ENCODE measurements around the gene PHLDB2.

DNA sequence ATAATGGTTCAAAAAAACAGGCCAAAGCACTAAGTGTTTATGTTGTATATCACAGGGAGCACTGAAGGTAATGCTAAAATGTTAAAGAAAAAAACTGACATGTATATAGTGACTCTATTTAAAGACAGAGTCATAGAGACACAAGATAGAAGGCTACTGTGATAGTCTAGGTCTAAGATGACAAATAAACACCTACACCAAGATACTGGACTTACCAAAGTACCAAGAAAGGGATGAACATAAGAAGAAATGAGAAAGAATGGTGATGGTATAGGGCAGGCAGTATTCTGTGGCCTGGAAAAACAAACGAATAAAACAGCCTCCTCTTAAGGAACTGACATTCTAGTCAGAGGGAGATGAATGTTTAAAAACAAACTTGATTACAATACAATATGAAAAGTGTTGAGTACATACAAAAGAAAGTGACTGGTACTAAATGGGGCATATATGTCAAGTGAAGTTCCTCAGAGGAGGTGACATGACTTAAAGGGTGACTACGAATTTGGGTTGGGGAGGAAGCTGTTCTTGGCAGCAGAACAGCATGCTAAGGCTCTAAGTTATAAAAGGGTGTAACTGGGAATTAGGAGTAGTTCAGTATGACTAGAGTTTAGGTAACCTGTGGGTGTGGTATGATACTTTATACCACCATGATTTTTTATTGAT, 125.7 kb downstream of the PHLDB2 start:
- TF ChIP-seq, protein P1, sequence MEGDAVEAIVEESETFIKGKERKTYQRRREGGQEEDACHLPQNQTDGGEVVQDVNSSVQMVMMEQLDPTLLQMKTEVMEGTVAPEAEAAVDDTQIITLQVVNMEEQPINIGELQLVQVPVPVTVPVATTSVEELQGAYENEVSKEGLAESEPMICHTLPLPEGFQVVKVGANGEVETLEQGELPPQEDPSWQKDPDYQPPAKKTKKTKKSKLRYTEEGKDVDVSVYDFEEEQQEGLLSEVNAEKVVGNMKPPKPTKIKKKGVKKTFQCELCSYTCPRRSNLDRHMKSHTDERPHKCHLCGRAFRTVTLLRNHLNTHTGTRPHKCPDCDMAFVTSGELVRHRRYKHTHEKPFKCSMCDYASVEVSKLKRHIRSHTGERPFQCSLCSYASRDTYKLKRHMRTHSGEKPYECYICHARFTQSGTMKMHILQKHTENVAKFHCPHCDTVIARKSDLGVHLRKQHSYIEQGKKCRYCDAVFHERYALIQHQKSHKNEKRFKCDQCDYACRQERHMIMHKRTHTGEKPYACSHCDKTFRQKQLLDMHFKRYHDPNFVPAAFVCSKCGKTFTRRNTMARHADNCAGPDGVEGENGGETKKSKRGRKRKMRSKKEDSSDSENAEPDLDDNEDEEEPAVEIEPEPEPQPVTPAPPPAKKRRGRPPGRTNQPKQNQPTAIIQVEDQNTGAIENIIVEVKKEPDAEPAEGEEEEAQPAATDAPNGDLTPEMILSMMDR (IDR thresholded peaks at IDR 0.05): no peak
- TF ChIP-seq EP300 (IDR thresholded peaks at IDR 0.05): no peak

Data from stomach (tissue), 4 donors.